H1 (cell line): Measurements from ENCODE around the gene TEX11. TPM values are rescaled to one million over a fixed set of nuclear protein-coding genes. Genes with fewer than 3 reads are reported as not detected.

Source experiments
- CTCF ChIA-PET: fragments of 300-600 bp; sonication (Branson Sonifier 250); formaldehyde crosslinking; loops from one replicate; lab custom pipeline; 2021; ENCODE audit not compliant: partially characterized antibody; lab: Charles Lee
- POLR2A ChIA-PET: fragments of 300-600 bp; sonication (Branson Sonifier 250); formaldehyde crosslinking; loops from one replicate; lab custom pipeline; 2021; ENCODE audit warnings: inconsistent platforms; ENCODE audit not compliant: partially characterized antibody; lab: Charles Lee
- DNase-seq, 2 experiments: peaks; one replicate each; pipeline versions ENCODE4 v3.0.0 to v3.0.0-alpha.2; 2010 to 2022; ENCODE audit warnings: low spot score in 2 of 2, low read depth in 1 of 2, mixed read lengths in 1 of 2
- FAIRE-seq: peaks from 2 replicates; lab custom pipeline; 2011; peaks lifted over from hg19 to GRCh38; lab: Jason Lieb, UNC
- H2AFZ ChIP-seq: 2 replicates; pipeline ENCODE4 v1.8.1; 2012; ENCODE audit warnings: low read length, inconsistent platforms
- H2AK5ac ChIP-seq: 2 replicates; pipeline ENCODE4 v1.6.1; 2013; ENCODE audit warnings: low read depth, low read length
- H2BK120ac ChIP-seq: replicated peaks from 2 replicates; pipeline ENCODE3; 2013; ENCODE audit warnings: low read depth, low read length, inconsistent platforms
- H2BK12ac ChIP-seq: 2 replicates; pipeline ENCODE4 v1.6.1; 2013; ENCODE audit warnings: low read depth, low read length
- H2BK15ac ChIP-seq: 2 replicates; pipeline ENCODE4 v1.6.1; 2013; ENCODE audit warnings: low read length
- H2BK20ac ChIP-seq: 2 replicates; pipeline ENCODE4 v1.6.1; 2013; ENCODE audit warnings: low read length
- H2BK5ac ChIP-seq: 2 replicates; pipeline ENCODE4 v1.6.1; 2013; ENCODE audit warnings: low read depth, low read length
- H3K14ac ChIP-seq: 2 replicates; pipeline ENCODE4 v1.6.1; 2013; ENCODE audit warnings: inconsistent platforms; ENCODE audit not compliant: insufficient read length
- H3K18ac ChIP-seq: 2 replicates; pipeline ENCODE4 v1.6.1; 2013; ENCODE audit warnings: low read length; ENCODE audit errors: extremely low read depth
- H3K23ac ChIP-seq: 2 replicates; pipeline ENCODE4 v1.6.1; 2013; ENCODE audit warnings: inconsistent platforms; ENCODE audit not compliant: insufficient read length
- H3K23me2 ChIP-seq: 2 replicates; pipeline ENCODE4 v1.6.1; 2013; ENCODE audit warnings: low read depth, low read length
- H3K27ac ChIP-seq: 2 replicates; pipeline ENCODE4 v1.6.1; 2011; ENCODE audit warnings: low read depth, low read length, inconsistent platforms
- H3K27me3 ChIP-seq, 4 experiments: replicated peaks in 1 of 4; 1 replicate in 1 of 4; 2 replicates in 3 of 4; pipeline versions ENCODE4 v1.6.1 to v1.8.1; 2011 to 2013; ENCODE audit warnings: low read length in 3 of 4, mild to moderate bottlenecking in 3 of 4, inconsistent platforms in 2 of 4, mixed read lengths in 2 of 4, moderate library complexity in 1 of 4; ENCODE audit not compliant: control insufficient read depth in 3 of 4, insufficient read depth in 3 of 4; ENCODE audit errors: extremely low read depth in 1 of 4
- H3K36me3 ChIP-seq, 4 experiments: 2 replicates each; pipeline versions ENCODE4 v1.6.1 to v1.8.1; 2011 to 2013; ENCODE audit warnings: mild to moderate bottlenecking in 4 of 4, low read length in 3 of 4, moderate library complexity in 2 of 4, control low read depth in 1 of 4, inconsistent platforms in 1 of 4; ENCODE audit not compliant: insufficient read depth in 4 of 4, control insufficient read depth in 2 of 4
- H3K4ac ChIP-seq: replicated peaks from 2 replicates; pipeline ENCODE3; 2013; ENCODE audit warnings: low read length, low read depth, mixed read lengths, inconsistent platforms; ENCODE audit not compliant: insufficient read length
- H3K4me1 ChIP-seq, 4 experiments: replicated peaks in 1 of 4; 1 replicate in 1 of 4; 2 replicates in 3 of 4; pipeline versions ENCODE4 v1.6.1 to v1.8.1; 2011 to 2013; ENCODE audit warnings: low read length in 3 of 4, inconsistent platforms in 2 of 4, mixed read lengths in 1 of 4; ENCODE audit not compliant: insufficient read depth in 4 of 4, control insufficient read depth in 3 of 4
- H3K4me2 ChIP-seq, 2 experiments: 2 replicates each; pipeline versions ENCODE4 v1.6.1 to v1.8.1; 2011 to 2013; ENCODE audit warnings: low read depth in 2 of 2, low read length in 2 of 2, control low read depth in 1 of 2, inconsistent platforms in 1 of 2, mild to moderate bottlenecking in 1 of 2; ENCODE audit not compliant: insufficient read depth in 1 of 2
- H3K4me3 ChIP-seq, 4 experiments: fragments of 200-600, 300-600 bp in 1 of 4; sonication (generic), shearing (Covaris generic), sonication (Bioruptor Twin) in 1 of 4; 2 replicates each; pipeline versions ENCODE4 v1.5.1 to v1.8.1; 2011 to 2016; ENCODE audit warnings: low read length in 4 of 4, low read depth in 3 of 4, control low read depth in 2 of 4, inconsistent platforms in 2 of 4, mild to moderate bottlenecking in 2 of 4, mixed read lengths in 1 of 4, moderate library complexity in 1 of 4; ENCODE audit not compliant: insufficient read depth in 2 of 4; ENCODE audit errors: extremely low read depth in 1 of 4
- H3K56ac ChIP-seq: replicated peaks from 2 replicates; pipeline ENCODE3; 2013; ENCODE audit warnings: low read depth, mild to moderate bottlenecking, mixed read lengths, low read length, inconsistent platforms; ENCODE audit not compliant: insufficient read length
- H3K79me1 ChIP-seq: 2 replicates; pipeline ENCODE4 v1.6.1; 2013; ENCODE audit warnings: low read depth, low read length, control low read depth
- H3K79me2 ChIP-seq, 2 experiments: 2 replicates each; pipeline versions ENCODE4 v1.6.1 to v1.8.1; 2012 to 2013; ENCODE audit warnings: low read length in 2 of 2, mild to moderate bottlenecking in 2 of 2, inconsistent platforms in 1 of 2; ENCODE audit not compliant: insufficient read depth in 2 of 2, control insufficient read depth in 1 of 2
- H3K9ac ChIP-seq, 4 experiments: replicated peaks in 1 of 4; 1 replicate in 1 of 4; 2 replicates in 3 of 4; pipeline versions ENCODE4 v1.6.1 to v1.8.1; 2011 to 2013; ENCODE audit warnings: low read depth in 3 of 4, low read length in 3 of 4, control low read depth in 2 of 4, mild to moderate bottlenecking in 2 of 4, moderate library complexity in 2 of 4, inconsistent platforms in 1 of 4; ENCODE audit errors: extremely low read depth in 1 of 4
- H3K9me3 ChIP-seq, 2 experiments: 2 replicates each; pipeline versions ENCODE4 v1.6.1 to v1.8.1; 2012 to 2013; ENCODE audit warnings: mild to moderate bottlenecking in 2 of 2, moderate library complexity in 2 of 2, control low read depth in 1 of 2, inconsistent platforms in 1 of 2, low read depth in 1 of 2, low read length in 1 of 2, mixed read lengths in 1 of 2; ENCODE audit not compliant: insufficient read depth in 2 of 2
- H4K20me1 ChIP-seq, 2 experiments: replicated peaks in 1 of 2; 2 replicates each; pipeline versions ENCODE3 to v1.8.1; 2011 to 2013; ENCODE audit warnings: inconsistent platforms in 2 of 2, low read length in 2 of 2, mild to moderate bottlenecking in 1 of 2; ENCODE audit not compliant: insufficient read depth in 2 of 2, control insufficient read depth in 1 of 2
- H4K5ac ChIP-seq: 2 replicates; pipeline ENCODE4 v1.6.1; 2013; ENCODE audit warnings: low read length, low read depth, mixed read lengths, inconsistent platforms; ENCODE audit not compliant: insufficient read length
- H4K8ac ChIP-seq: 2 replicates; pipeline ENCODE4 v1.8.0; 2013; ENCODE audit warnings: mild to moderate bottlenecking, moderate library complexity, low read length, inconsistent platforms; ENCODE audit not compliant: insufficient read depth; ENCODE audit errors: extremely low read depth
- H4K91ac ChIP-seq: replicated peaks from 2 replicates; pipeline ENCODE3; 2013; ENCODE audit warnings: low read length, mixed read lengths, inconsistent platforms; ENCODE audit not compliant: insufficient read length
- EGR1 ChIP-seq: IDR thresholded peaks from 2 replicates; pipeline ENCODE4 v1.6.1; 2011; ENCODE audit warnings: low read depth, low read length, borderline replicate concordance
- EP300 ChIP-seq, 2 experiments: IDR thresholded peaks; 1 replicate in 1 of 2; 2 replicates in 1 of 2; pipeline ENCODE4 v1.6.1; 2011 to 2012; ENCODE audit warnings: low read depth in 2 of 2, low read length in 2 of 2, mild to moderate bottlenecking in 2 of 2, borderline replicate concordance in 1 of 2, inconsistent platforms in 1 of 2, moderate library complexity in 1 of 2
- HDAC6 ChIP-seq: IDR thresholded peaks from one replicate; pipeline ENCODE4 v1.7.1; 2012; ENCODE audit warnings: low read depth, mild to moderate bottlenecking, inconsistent platforms, low read length, moderate library complexity
- JUN ChIP-seq: IDR thresholded peaks from 2 replicates; pipeline ENCODE4 v1.6.1; 2011; ENCODE audit warnings: low read depth, mild to moderate bottlenecking, improper control_type of control experiment, low read length
- KDM1A ChIP-seq: fragments of 200-600, 300-600 bp; sonication (generic); IDR thresholded peaks from 2 replicates; pipeline ENCODE4 v1.7.1; 2016; ENCODE audit warnings: mild to moderate bottlenecking, low read length, borderline replicate concordance
- NANOG ChIP-seq: IDR thresholded peaks from 2 replicates; pipeline ENCODE4 v1.6.1; 2011; ENCODE audit warnings: low read length, low read depth, mild to moderate bottlenecking, inconsistent platforms; ENCODE audit not compliant: insufficient read depth, poor library complexity, severe bottlenecking
- NRF1 ChIP-seq: IDR thresholded peaks from 2 replicates; pipeline ENCODE4 v1.6.1; 2011; ENCODE audit warnings: mild to moderate bottlenecking, low read depth, low read length, improper control_type of control experiment
- POLR2A ChIP-seq, 2 experiments: IDR thresholded peaks; 1 replicate in 1 of 2; 2 replicates in 1 of 2; pipeline ENCODE4 v1.6.1; 2011; ENCODE audit warnings: low read depth in 2 of 2, low read length in 2 of 2, mild to moderate bottlenecking in 2 of 2; ENCODE audit errors: control extremely low read depth in 1 of 2
- POU5F1 ChIP-seq: IDR thresholded peaks from 2 replicates; pipeline ENCODE4 v1.6.1; 2011; ENCODE audit warnings: low read depth, mild to moderate bottlenecking, low read length, moderate library complexity
- RFX5 ChIP-seq: IDR thresholded peaks from 2 replicates; pipeline ENCODE4 v1.6.1; 2011; ENCODE audit warnings: low read depth, low read length, improper control_type of control experiment, borderline replicate concordance
- RXRA ChIP-seq: IDR thresholded peaks from 2 replicates; pipeline ENCODE4 v1.6.1; 2011; ENCODE audit warnings: low read depth, mild to moderate bottlenecking, low read length, moderate library complexity; ENCODE audit not compliant: insufficient read depth
- SP2 ChIP-seq: IDR thresholded peaks from 2 replicates; pipeline ENCODE4 v1.6.1; 2012; ENCODE audit warnings: mild to moderate bottlenecking, low read length, inconsistent platforms
- SRF ChIP-seq: IDR thresholded peaks from 2 replicates; pipeline ENCODE4 v1.6.1; 2011; ENCODE audit warnings: mild to moderate bottlenecking, low read depth, low read length, moderate library complexity
- SUZ12 ChIP-seq: fragments of 200-600 bp; sonication (generic); IDR thresholded peaks from 2 replicates; pipeline ENCODE4 v1.6.1; 2012; ENCODE audit warnings: mild to moderate bottlenecking, inconsistent platforms, low read length, moderate library complexity, mixed read lengths
- ZNF274 ChIP-seq: IDR thresholded peaks from 2 replicates; pipeline ENCODE4 v1.7.0; 2012; ENCODE audit warnings: low read length, borderline replicate concordance; ENCODE audit errors: extremely low read depth
- WGBS, 2 experiments: shearing (Covaris generic) in 1 of 2; methylation state at CpG; one replicate each; pipeline versions ENCODE4 v1.1.6 to v1.1.7; 2013 to 2015; ENCODE audit warnings: low lambda C conversion rate in 2 of 2, mixed read lengths in 2 of 2, inconsistent platforms in 1 of 2, low coverage in 1 of 2, missing lambda C conversion rate in 1 of 2; ENCODE audit not compliant: insufficient replicate concordance in 2 of 2, insufficient coverage in 1 of 2, insufficient read length in 1 of 2; ENCODE audit errors: extremely low coverage in 1 of 2, missing lambda C conversion rate in 1 of 2; 5-methylcytosine and 5-hydroxymethylcytosine counted together
- polyA plus RNA-seq, 7 experiments: library from polyadenylated mRNA; depleted of rRNA in 3 of 7; stranded (reverse) in 5 of 7; unstranded in 2 of 7; fragments of >200 nt in 5 of 7; fragments of 200-250 nt in 2 of 7; gene quantifications; 1 replicate in 5 of 7; 2 replicates in 1 of 7; 4 replicates in 1 of 7; pipeline versions ENCODE4 v1.2.1 to v1.2.3, GENCODE V29; 2011 to 2013; ENCODE audit warnings: missing spikeins in 2 of 7, mixed read lengths in 2 of 7
- total RNA-seq: library from RNA; stranded (reverse); fragmentation: NEBNext Ultra II Directional; extraction: Animal tissue kit (Norgen Biotek cat#: 25700); gene quantifications from 2 replicates; pipeline ENCODE4 v1.2.1, GENCODE V29; 2021

Gene TEX11
- total and polyA plus RNA-seq, 2 of the 8 experiments (the other 6 are each of a cell fraction or from before 2014, with no cell fraction given): 0.11 to 0.74 TPM

- no peak overlapping the region for H2BK5ac ChIP-seq
- no peak overlapping the region for H3K27ac ChIP-seq
- no peak for TF ChIP-seq POU5F1
- no peak for TF ChIP-seq SUZ12
- no peak for TF ChIP-seq SRF
- no peak for TF ChIP-seq SP2
- no peak for TF ChIP-seq ZNF274
- TF ChIP-seq JUN: no peak
- TF ChIP-seq EP300 (IDR thresholded peaks at IDR 0.05; ENCODE audit: borderline replicate concordance in 1 of 2, low read depth in 2 of 2, low read length in 2 of 2): no peak
- no peak for TF ChIP-seq EGR1
- no peak for TF ChIP-seq KDM1A
- TF ChIP-seq RXRA: no peak
- no peak for TF ChIP-seq RFX5
- no peak for TF ChIP-seq NRF1
- no peak for TF ChIP-seq HDAC6
- no peak for TF ChIP-seq POLR2A (IDR thresholded peaks at IDR 0.05; ENCODE audit: control extremely low read depth in 1 of 2, low read depth in 2 of 2, low read length in 2 of 2)
- no peak for TF ChIP-seq NANOG
- TF ChIP-seq, all 59 proteins: peak for 0
- DNase-seq (no peak), FAIRE-seq (no peak)
- Histone ChIP-seq H3K23me2 (no peaks in the 10 kb centered on the region), H3K18ac (no peak overlapping the region), H4K91ac (no peak overlapping the region), H3K4ac (no peak overlapping the region), H2BK12ac (no peak overlapping the region), H3K4me1 (0 out of 7 replicates have a peak, but pooled peaks cover 0 to 3% (median 0%) of the 10 kb centered on the region in 4 experiments), H3K9me3 (no peaks in the 10 kb centered on the region), H3K79me1 (no peaks in the 10 kb centered on the region), H3K56ac (no peak overlapping the region), H2BK20ac (no peak overlapping the region), H4K20me1 (peaks cover 0 to 8% of the 10 kb centered on the region in 2 experiments), H3K36me3 (peaks cover 10 to 81% (median 38%) of the 10 kb centered on the region in 4 experiments; a peak in 7 of 8 replicates), H3K9ac (no peak overlapping the region), H3K23ac (no peak overlapping the region), H3K27me3 (no peaks in the 10 kb centered on the region), H3K79me2 (no peaks in the 10 kb centered on the region), H3K4me2 (no peak overlapping the region), H2BK120ac (no peak overlapping the region), H4K8ac (no peak overlapping the region), H2AFZ (no peak overlapping the region), H3K14ac (no peak overlapping the region), H3K4me3 (no peak overlapping the region), H2AK5ac (no peak overlapping the region), H2BK15ac (no peak overlapping the region), H4K5ac (no peak overlapping the region)
- CTCF ChIA-PET: interaction anchor here (0.6 to 1.4 kb wide), 3 partner anchors 49 to 165 kb away, joined by 3 to 4 read pairs (median 3); no protein-coding TSS in a partner anchor
- POLR2A ChIA-PET: no interaction called here
- 100% methylated on average over 4 of the region's 4 CpGs; no CpG with 5 or more reads in 1 of the 2 experiments for WGBS, 2 experiments
Observed at GRCh38 chrX:70500826-70501225, 407.7 kb downstream of the TEX11 start.
